ENCODE measurements around the gene TCERG1L. TPM values are rescaled to one million over a fixed set of nuclear protein-coding genes. Genes with fewer than 3 reads are reported as not detected.

Gene TCERG1L
- total RNA-seq, 1 donor from 2014 or later: 0.88 TPM

DNA sequence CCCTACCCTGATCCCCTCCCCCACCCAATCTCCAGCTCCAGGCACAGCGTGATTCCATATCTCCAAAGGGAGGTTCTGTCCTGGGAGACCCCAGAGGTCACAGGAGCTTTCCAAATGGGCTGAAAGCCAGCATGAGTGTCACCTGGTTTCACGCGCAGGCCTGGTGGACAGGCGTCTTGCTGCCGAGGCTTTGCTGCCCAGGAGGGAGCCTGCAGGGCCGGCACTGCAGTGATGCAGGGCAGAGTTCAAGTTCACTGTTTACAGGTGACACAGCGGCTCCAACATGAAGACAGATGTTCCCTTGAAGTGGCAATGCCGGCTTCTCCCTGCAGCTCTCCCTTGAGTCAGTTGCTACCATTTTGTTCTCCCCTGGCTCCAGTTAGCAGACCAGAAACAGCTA lies 104.3 kb downstream of the TCERG1L start:
- ATAC-seq: no peak

DNA sequence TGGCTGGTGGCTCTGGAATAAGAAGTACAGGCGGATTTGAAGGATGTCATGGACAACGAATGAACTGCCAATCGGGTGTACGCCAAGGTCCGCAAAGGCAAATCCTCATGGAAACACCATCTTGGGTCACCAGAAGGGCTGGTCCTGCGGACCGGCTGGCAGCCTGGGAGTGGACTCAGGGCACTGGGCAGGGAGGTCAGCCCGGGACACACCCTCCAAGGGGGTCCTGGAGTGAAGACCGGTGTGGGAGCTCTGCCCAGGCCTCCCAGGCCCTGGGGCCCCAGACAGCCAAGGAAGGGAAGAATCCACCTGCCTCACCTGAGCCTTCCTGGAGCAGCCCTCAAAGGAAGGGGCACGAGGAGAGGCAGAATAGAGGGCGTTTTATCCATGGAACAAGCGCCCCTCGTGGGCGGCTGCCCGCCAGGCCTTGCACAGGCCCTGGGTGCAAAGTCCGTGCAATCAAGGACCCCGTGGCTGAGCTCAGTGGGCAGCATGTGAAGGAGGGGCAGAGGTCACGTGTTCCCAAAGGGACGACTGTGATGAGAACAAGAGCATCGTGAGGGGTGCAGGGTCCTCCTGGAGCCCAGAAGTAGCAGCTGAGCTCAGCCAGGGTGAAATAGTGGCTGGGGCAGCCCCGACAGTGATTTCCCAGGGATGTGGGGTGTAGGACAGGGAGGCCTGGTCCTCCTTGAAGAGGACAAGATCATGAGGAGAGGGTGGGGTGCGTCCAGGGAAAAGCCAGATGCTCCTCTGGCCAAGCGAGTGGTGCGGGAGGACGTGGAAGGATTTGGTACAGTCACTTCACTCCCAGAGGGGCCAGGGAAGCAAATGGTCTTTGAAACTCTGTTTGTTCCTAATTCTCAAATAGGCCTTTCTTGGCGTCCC lies 105.2 kb downstream of the TCERG1L start:
- ATAC-seq: no peak

DNA sequence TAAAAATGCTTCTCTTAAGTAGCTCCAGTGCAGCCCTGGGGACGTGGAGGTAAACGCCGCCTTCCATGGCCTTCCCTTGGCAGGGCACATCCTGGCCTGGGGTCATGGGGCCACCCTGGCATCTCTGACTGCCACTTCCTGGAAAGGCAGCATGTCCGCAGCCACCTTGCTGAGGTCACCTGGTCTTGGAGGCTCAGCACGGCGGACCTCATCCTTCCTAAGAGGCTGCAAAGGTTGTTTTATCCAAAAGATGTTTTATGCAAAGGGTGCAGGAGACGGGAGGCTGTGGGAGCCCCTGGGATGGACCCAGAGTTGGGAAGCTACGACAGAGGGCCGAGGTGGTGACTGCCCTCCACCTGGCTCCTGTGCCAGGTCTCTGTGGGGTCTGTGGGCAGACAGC lies 106.0 kb downstream of the TCERG1L start:
- no peak for ATAC-seq

DNA sequence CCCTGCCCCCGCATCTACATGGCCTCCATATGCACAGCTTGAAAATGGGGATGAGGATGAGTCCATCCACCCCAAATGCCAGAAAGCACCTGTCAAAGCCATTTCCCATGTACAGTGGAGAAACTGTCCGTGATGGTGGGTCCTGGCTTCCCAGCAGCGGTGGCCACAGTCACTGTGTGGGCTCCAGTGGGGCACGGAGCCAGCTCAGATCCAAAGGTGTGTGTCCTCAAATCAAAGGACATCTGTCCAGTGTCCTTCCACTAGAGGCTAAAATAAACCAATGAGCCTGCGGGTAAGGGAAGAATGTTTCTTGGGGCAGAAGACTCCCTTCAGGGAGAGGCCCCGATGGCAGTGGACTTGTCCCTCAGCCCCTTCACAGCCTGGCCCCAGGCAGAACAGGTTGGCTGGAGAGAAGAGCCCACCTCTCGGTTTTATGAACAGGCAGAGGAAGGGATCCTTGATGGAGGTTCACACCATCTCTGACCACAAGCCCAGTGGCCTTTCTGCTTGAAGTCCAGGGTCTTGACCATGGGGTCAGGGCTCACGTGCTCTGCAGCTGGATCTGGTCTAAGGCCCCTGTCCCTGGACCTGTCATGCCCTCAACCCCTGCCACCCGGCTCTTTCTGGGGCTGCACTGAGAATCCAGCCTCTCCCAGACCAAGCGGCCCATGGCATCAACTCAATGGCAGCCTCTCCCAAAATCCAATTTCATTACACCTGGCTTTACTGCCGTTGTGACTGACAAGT lies 106.9 kb downstream of the TCERG1L start:
- no peak for ATAC-seq

DNA sequence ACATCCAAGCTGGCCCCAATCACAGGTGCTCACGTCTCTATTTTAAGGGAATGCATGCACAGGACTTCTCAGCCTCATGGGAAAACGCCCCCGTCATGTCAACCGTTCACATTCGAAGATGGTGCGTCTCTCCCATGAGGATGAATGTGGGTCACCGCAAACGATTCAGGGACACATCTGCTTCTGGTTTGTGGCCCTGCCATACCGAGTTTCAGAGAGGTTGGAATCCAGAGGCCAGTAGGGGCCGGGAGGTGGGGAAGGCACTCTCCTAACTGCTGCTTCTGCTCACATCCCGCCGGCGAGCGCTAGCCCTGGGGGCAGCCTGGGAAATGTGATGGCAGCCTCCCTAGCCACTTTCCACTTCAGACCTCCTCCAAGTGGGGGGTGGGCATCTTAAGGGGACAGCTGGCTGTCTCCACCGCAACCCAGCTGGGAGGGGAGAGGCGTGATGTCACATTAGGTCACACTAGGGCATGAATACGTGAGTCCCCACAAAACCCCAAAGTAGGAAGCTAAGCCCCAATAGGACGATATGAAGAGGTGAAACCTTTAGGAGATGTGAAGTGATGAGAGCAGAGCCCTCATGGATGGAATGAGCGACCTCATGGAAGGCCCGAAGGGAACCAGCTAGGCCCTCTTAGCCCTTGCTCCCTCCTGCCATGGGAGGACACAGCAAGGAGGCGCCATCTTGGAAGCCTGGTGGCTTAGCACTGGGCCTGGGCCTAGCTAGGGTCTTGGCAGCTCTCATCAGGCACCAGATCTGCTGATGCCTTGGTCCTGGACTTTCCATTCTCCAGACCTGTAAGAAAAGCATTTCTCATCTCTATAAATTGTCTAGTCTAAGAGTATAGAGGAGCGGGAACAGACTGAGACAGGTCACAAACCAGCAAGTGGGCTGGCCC lies 107.8 kb downstream of the TCERG1L start:
- ATAC-seq: no peak

DNA sequence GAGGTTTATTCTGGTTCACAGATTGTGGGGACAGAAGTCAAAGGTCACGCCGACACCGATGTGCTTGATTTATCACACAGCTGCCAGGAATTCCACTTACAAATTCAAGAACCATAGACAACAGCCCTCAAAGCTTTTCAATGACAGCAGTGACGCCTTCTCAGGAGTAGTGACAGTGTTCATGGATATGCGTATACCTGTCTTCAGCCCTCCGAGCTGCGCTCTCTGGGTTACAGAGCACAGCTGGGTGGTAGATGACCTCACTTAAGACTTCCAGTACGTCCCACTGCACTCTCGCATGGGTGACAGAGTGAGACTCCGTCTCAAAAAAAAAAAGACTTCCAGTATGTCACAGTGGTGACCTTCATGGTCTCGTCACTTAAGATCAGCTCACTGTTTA lies 108.5 kb downstream of the TCERG1L start:
- no peak for ATAC-seq

DNA sequence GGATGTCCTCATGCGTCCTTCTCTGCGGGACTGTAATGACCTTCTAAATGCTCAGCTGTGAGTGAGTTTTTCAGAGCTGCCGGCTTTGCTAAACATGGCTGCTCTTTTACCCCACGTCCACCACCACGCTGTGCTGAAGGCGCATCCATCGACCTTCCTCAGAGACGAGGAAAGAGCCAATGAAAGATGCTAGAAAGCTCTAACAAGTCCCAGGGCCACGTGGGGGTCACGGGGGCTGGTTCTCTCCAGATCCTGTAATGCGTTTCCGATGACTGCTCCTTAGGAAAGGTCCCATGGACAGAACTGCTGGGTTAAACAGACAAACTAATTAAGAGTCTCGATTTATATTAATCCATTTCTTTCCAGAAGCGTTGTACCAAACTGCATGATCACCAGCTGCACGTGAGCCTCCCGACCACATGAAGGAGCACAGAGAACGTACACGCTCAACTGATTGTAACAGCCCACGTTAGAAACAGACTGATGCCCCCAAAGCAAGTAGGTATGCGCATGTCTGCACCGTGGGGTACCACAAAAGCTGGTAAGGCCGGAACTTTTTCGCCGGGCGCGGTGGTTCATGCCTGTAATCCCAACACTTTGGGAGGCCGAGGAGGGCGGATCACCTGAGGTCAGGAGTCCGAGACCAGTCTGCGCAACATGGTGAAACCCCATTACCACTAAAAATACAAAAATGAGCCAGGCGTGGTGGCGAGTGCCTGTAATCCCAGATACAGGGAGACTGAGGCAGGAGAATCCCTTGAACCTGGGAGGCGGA lies 109.6 kb downstream of the TCERG1L start:
- ATAC-seq: no peak

DNA sequence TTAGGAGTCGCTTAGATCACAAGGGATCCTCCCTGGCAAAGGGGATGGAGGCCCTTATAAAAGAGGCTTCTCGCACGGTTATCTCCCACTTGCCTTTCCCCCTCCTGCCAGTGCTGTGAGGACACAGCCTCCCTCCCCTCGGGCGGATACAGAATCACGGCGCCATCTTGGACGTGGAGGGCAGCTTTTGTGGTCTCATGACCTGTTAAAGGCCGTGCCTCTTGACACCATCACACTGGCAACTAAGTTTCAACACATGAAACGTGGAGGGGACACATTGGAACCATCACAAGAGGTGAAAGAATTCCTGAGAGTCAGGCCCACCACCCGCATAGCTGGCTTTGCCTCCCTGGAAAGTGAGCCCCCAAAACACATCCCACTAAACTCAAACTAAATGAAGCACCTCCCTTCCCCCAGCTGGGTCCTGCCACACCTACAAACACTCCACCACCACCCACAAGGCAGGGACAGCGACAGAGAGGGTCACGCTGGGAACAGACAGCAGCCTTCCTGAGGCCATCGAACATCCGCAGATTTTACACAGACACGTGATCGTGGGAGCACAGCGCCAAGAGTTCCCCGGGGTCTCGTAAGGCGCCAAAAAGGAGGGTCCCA lies 110.6 kb downstream of the TCERG1L start:
- no peak for ATAC-seq

DNA sequence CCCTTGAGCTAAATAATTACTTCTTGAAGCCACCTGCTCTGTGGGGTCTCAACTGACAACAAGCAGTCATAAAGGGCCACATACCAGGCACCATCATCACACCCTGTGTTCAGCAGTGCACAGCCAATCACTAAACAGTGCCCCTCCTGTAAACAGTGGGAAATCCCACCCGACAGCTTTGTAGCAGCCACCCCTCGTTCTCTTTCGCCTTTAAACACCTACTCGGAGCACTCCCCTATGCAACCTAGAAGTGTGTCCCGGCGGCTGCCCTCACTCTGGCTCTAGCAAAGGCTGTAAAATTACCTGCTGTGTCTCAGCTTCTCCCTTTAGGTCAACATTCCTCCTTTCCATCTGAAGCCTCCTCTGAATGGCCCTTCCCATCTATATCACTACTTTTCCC lies 111.9 kb downstream of the TCERG1L start:
- no peak for ATAC-seq

DNA sequence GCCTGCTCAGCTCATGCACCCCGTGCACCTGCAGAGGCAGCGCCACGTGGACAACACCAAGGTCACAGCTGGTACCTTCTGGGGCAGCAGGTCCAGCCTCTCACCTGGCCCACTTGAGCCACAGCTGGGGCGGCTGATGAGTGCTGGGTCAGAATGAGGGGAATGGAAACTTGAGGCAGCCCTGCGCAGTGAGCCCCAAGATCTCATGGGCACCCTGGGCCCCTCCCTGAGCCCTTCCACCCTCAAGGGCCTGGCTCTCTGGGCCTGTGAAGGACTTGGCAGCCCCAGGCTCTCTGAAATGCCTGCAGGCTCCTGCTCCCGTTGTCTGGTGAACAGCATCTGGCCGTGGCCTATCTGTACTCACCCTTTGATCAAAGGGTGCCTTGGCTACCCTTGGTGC lies 112.7 kb downstream of the TCERG1L start:
- ATAC-seq: peak; percentile 13

DNA sequence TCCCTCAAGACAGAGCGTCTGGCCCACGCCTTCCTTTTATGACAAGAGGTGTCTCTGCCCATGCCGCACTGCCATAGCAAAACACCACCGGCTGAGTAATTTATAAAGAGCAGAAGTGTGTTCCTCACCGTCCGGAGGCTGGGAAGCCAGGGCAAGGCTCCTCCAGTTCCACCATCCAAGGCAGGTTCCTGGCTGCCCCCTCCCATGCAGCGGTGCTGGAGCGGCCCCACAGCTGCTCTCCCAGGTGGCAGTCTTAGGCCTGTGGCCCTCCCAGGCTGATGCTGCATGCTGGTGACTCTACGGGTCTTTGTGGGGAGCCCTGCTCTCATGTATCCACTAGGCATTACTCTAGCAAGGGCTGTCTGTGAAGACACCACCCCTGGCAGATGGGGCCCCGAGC lies 113.1 kb downstream of the TCERG1L start:
- peak; percentile 8 for ATAC-seq

DNA sequence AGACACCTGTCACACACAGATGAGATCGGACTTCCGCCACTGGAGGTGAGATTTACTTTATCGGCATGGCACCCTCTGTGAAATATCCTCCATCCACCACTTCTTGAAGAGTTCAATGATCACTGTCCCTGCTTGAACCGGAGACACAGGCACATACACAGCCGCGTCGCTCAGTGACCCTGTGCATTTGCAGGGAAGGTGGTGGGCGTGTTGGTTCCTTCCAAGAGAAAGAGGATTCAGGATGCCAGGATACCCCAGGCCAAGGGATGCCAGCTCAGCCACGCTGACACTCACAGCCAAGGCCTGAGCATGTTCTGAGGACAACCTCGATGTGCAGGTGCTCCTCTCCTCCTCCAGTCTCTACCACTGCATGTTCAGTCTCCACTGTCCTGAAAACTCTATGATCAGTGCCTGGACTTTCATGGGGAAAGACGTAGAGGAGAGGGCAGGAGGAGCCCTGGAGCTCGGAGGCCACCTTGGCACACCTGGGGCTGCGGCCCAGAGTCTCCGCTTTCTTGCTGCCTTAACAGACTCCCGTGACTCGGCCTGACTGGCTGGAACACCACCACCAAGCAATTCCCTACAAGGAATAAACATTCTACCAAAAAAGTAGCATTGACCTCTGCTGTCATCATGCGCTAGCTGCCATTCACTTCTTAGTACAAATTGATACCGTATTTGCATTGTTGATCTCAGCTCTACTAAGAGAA lies 115.2 kb downstream of the TCERG1L start:
- no peak for ATAC-seq

DNA sequence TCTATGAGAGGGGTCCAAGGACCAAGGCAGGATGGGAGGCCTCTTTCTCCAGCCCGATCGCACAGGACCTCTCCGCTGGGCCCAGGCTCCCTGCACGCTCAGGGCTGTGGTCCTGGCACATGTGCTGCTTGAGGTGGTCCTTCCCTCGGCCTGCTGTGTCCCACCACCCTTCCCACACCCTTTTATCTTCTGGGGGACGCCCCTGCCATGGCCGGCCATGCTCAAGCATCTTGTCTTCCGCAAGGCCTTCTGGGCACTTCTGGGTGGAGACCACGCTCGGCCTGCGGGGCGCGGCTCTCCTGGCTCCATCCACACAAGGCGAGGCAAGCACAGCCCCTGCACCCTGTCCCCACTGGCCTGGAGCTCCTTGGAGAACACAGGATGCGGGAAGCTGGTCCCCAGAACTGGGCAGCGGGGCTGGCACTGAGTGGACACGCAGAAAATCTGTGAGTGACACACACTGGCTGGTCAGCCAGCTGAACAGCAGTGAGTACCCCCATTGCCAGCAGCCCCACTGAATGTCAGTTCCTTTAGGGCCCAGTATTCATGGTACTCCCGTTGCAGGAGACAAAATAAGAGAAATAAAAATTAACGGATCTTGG lies 115.9 kb downstream of the TCERG1L start:
- ATAC-seq: peak; percentile 18

DNA sequence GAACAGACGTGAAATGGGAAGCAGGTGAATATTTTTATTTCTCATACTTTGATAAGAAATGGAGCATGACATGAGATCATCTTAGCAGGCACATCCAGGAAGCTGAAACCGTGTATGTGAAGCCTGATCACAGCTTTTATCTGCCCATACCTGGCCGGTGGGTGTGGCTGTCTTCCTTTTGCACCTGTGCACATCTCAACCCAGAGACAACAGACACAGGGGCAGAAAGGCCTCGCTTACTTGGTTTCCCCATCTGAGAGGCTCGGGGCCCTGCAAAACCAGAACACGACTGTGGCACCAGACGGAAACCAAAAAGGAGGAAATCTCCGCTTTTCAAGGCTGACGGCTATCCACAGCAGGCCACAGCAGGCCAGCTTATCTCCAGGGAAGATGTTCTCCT lies 116.4 kb downstream of the TCERG1L start:
- no peak for ATAC-seq

DNA sequence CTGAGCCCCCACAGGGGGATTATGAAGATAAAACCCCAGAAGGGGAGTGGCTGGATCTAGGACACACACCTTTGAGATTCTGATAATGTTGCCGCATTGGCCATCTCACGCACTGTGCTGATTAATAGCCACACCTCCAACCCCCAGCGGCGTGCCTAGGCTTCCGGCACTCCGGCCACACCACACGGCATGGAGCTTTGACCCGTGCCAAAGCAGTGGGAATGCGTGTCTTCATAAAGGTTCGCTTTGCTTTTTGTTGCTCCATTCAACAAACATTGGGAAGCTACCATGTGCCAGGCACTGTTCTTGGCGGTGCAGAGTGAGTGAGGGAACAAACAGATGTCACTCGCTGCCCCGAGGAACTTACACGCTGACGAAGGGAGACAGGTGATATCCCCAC lies 117.6 kb downstream of the TCERG1L start:
- ATAC-seq: no peak

DNA sequence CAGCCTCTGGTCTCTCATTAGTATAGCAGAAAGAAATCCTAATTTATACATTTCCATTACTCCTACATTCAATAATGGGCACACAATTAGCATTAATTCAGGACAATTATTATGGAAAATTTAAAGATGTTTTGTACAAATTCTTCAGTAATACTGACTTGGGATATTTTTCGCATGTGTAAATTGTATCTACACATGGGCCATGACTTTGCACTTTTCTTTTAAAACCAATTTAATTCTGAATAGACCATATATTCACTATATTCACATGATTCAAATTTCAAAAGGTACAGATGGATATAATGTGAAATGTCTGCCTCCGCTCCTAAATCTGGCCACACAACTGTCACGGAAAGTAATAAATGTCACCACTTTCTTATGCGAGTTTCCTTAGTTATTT lies 123.0 kb downstream of the TCERG1L start:
- ATAC-seq: no peak

DNA sequence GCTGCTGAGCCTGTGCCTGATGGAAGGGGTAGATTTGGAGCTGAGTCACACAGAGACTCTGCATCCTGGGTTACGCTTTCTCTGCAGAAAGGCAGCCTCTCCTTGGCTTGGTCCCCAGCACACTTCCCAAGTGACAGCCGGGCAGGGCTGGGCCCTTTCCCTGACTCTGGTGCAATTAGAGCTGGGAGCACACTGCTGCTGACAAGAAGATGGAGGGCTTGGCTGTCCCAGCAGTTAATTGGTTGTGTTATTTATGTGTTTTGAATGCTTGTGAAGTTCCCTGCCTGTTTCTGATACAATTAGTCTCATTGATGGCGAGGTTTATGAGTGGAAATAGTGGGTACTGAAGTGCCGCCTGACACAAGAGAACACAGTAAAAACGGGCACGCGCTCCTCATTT lies 123.6 kb downstream of the TCERG1L start:
- no peak for ATAC-seq

DNA sequence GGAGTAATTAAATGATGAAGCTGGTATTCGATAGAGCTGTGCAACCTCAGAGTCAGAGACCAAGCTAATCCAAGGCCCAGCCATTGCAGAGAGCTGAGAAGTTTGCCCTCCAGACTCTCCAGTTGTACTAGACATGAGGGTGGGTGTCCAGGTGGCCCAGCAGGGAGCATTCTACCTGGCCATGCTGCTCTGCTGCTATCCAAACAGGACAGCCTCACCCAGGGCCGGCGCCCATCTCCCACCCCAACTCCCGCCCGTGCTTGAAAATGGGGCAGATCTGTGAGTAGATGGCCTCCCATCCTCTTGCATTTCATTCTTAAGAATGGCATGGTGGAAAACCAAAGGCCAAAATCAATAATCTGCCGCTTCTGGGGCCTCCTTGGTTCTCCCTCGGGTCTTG lies 124.2 kb downstream of the TCERG1L start:
- no peak for ATAC-seq

DNA sequence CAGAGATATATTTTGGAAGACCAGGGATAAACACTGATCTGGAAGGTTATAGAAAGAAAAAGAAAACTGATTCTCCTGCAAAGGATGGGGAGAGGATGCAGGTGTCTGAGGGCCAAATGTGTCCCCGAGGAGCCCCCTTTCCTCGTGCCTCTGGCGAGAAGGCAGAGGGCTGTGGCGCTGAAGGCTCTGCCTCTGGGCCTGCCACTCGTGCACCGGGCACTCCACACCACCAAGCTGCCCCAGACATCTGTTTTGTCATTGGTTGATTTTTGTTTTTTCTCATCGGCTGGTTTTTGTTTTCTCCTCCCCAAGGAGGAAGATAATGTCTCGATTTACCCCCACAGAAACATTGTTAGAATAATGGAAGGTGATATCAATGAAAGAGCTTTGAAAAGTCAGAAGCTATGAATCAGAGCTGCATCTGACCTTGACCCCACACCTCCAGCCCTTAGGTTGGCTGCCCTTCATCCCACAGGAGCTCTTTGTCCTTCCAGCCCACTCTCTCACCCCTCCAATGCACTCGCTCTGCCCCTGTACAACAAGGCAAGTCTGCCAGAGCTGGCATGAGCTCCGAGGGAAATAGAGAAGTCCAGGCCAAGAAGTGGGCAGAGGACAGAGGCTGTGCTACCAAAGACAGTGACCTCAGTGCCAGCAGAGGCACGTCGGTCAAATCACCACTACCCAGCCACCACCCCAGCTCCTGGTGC lies 124.8 kb downstream of the TCERG1L start:
- no peak for ATAC-seq

DNA sequence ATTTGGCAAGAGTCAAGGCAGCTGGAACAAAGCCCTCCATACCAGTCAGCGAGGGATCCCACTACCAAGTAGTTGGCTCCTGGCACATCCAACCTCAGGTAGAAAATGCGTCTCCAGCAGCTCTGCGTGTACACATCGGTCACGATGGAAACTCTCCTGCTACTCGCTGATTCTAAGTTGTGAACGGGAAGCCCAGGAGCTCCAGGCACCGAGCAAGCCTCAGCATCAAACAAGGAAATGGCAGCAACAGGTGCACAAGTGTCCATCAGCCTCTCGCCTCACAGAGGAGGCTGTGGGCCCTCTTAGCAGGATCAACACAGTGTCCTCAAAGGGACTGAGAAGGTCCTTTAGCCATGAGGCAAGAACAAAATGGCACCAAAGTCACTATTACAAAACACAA lies 127.0 kb downstream of the TCERG1L start:
- ATAC-seq: no peak

All from esophagus mucosa (tissue), 1 donor.